Measurements from ENCODE around the gene IQSEC3.

The IQSEC3 gene

GRCh38 chr12:208813-209212 is 142.2 kb downstream of the IQSEC3 start:
- H3K9me3 Mint-ChIP-seq, result no peaks in the 10 kb centered on the region
- H3K36me3 Mint-ChIP-seq (ENCODE audit: low read depth), result no peaks in the 10 kb centered on the region
- peaks cover 35% of the 10 kb centered on the region for H3K4me1 Mint-ChIP-seq
- TF ChIP-seq CTCF (IDR thresholded peaks at IDR 0.05; ENCODE audit: unreplicated experiment in 3 of 3), result no peak
- no peak overlapping the region for H3K4me3 Mint-ChIP-seq
- peak overlapping the region; percentile 23 to 61 (median 49) for H3K27ac Mint-ChIP-seq
- peaks cover 38% of the 10 kb centered on the region for H3K27me3 Mint-ChIP-seq (ENCODE audit: low read depth)

GRCh38 chr12:209246-209645 is 142.7 kb downstream of the IQSEC3 start:
- no peaks in the 10 kb centered on the region for H3K36me3 Mint-ChIP-seq (ENCODE audit: low read depth)
- peak overlapping the region in 1 of 3 experiments; percentile 3 for H3K4me3 Mint-ChIP-seq
- H3K9me3 Mint-ChIP-seq, result no peaks in the 10 kb centered on the region
- TF ChIP-seq CTCF (IDR thresholded peaks at IDR 0.05; ENCODE audit: unreplicated experiment in 3 of 3), result no peak
- peaks cover 38% of the 10 kb centered on the region for H3K4me1 Mint-ChIP-seq
- H3K27me3 Mint-ChIP-seq (ENCODE audit: low read depth), result peaks cover 35% of the 10 kb centered on the region
- H3K27ac Mint-ChIP-seq, result peak overlapping the region; percentile 23 to 61 (median 49)

- no peaks in the 10 kb centered on the region for H3K36me3 Mint-ChIP-seq (ENCODE audit: low read depth)
- no peak overlapping the region for H3K4me3 Mint-ChIP-seq
- no peak for TF ChIP-seq CTCF (IDR thresholded peaks at IDR 0.05; ENCODE audit: unreplicated experiment in 3 of 3)
- H3K27me3 Mint-ChIP-seq (ENCODE audit: low read depth), result peaks cover 36% of the 10 kb centered on the region
- H3K4me1 Mint-ChIP-seq, result peaks cover 38% of the 10 kb centered on the region
- H3K9me3 Mint-ChIP-seq, result no peaks in the 10 kb centered on the region
- no peak overlapping the region for H3K27ac Mint-ChIP-seq
These were observed 143.3 kb downstream of the IQSEC3 start for GRCh38 chr12:209851-210250.

- no peaks in the 10 kb centered on the region for H3K36me3 Mint-ChIP-seq (ENCODE audit: low read depth)
- H3K27me3 Mint-ChIP-seq (ENCODE audit: low read depth), result peaks cover 36% of the 10 kb centered on the region
- peaks cover 38% of the 10 kb centered on the region for H3K4me1 Mint-ChIP-seq
- peak overlapping the region in 1 of 3 experiments; percentile 46 for H3K4me3 Mint-ChIP-seq
- H3K27ac Mint-ChIP-seq, result peak overlapping the region; percentile 73 to 91 (median 82)
- no peak for TF ChIP-seq CTCF (IDR thresholded peaks at IDR 0.05; ENCODE audit: unreplicated experiment in 3 of 3)
- H3K9me3 Mint-ChIP-seq, result no peaks in the 10 kb centered on the region
These were observed 143.9 kb downstream of the IQSEC3 start for GRCh38 chr12:210277-211141.

GRCh38 chr12:211142-211465 is 144.5 kb downstream of the IQSEC3 start:
- Mint-ChIP-seq H3K36me3 (ENCODE audit: low read depth) (no peaks in the 10 kb centered on the region), H3K9me3 (no peaks in the 10 kb centered on the region), H3K27me3 (ENCODE audit: low read depth) (peaks cover 36% of the 10 kb centered on the region), H3K4me1 (peaks cover 38% of the 10 kb centered on the region), H3K4me3 (peak overlapping the region in 2 of 3 experiments; percentile 44 to 46), H3K27ac (peak overlapping the region; percentile 73 to 91 (median 82))
- no peak for TF ChIP-seq CTCF (IDR thresholded peaks at IDR 0.05; ENCODE audit: unreplicated experiment in 3 of 3)
